Lung (tissue), 12 donors: ENCODE measurements around the gene DNAH14. TPM values are rescaled to one million over a fixed set of nuclear protein-coding genes. Genes with fewer than 3 reads are reported as not detected.

Experiments
- ATAC-seq: fragments of 200-7000 bp; cut with Tn5 transposase; one replicate; pipeline ENCODE4 v1.9.1; 2020; ENCODE audit warnings: moderate number of reproducible peaks; ENCODE audit not compliant: insufficient read depth, low FRiP score
- DNase-seq, 3 donors: peaks; one replicate each; pipeline ENCODE4 v3.0.0-alpha.2; 2013 to 2017
- H3K27ac ChIP-seq, 2 donors: one replicate each; pipeline ENCODE4 v1.5.1; 2013; ENCODE audit warnings: mild to moderate bottlenecking in 2 of 2, moderate library complexity in 2 of 2, control low read depth in 1 of 2, inconsistent platforms in 1 of 2, low read depth in 1 of 2, low read length in 1 of 2
- H3K27me3 ChIP-seq, 3 donors: one replicate each; pipeline ENCODE4 v1.5.1; 2013; ENCODE audit warnings: low read length in 2 of 3; ENCODE audit not compliant: control insufficient read depth in 3 of 3, insufficient read depth in 3 of 3
- H3K36me3 ChIP-seq, 4 donors: one replicate each; pipeline ENCODE4 v1.5.1; 2013; ENCODE audit warnings: low read length in 4 of 4, mild to moderate bottlenecking in 1 of 4, moderate library complexity in 1 of 4; ENCODE audit not compliant: control insufficient read depth in 4 of 4, insufficient read depth in 4 of 4
- H3K4me1 ChIP-seq, 5 donors: one replicate each; pipeline ENCODE4 v1.5.1; 2013; ENCODE audit warnings: low read length in 5 of 5, mild to moderate bottlenecking in 2 of 5, moderate library complexity in 1 of 5; ENCODE audit not compliant: control insufficient read depth in 5 of 5, insufficient read depth in 5 of 5
- H3K4me3 ChIP-seq: one replicate; pipeline ENCODE4 v1.5.1; 2013; ENCODE audit warnings: mild to moderate bottlenecking, control low read depth, moderate library complexity
- H3K9ac ChIP-seq, 2 donors: one replicate each; pipeline ENCODE4 v1.5.1; 2013; ENCODE audit warnings: low read length in 2 of 2, control low read depth in 1 of 2; ENCODE audit not compliant: insufficient read depth in 1 of 2
- H3K9me3 ChIP-seq, 4 donors: one replicate each; pipeline ENCODE4 v1.5.1; 2013; ENCODE audit warnings: low read length in 3 of 4, mild to moderate bottlenecking in 1 of 4, moderate library complexity in 1 of 4; ENCODE audit not compliant: control insufficient read depth in 4 of 4, insufficient read depth in 3 of 4
- CTCF ChIP-seq: IDR thresholded peaks from 2 replicates; pipeline ENCODE4 v1.5.1; 2012; ENCODE audit warnings: mild to moderate bottlenecking; ENCODE audit errors: control extremely low read depth, extremely low read depth
- WGBS, 2 donors: extraction: QIAGEN DNeasy Blood & Tissue Kit; methylation state at CpG; one replicate each; pipeline ENCODE4 v1.1.7; 2013; 5-methylcytosine and 5-hydroxymethylcytosine counted together
- polyA plus RNA-seq, 2 donors: library from polyadenylated mRNA; stranded (reverse); fragments of 200-250 nt; gene quantifications; one replicate each; pipeline ENCODE4 v1.2.1, GENCODE V29; 2013
- total RNA-seq, 2 donors: library from RNA; depleted of rRNA in 1 of 2; stranded (reverse); fragments of >200 nt in 1 of 2; gene quantifications; one replicate each; pipeline ENCODE4 v1.2.1, GENCODE V29; 2014 to 2021
- donor health status: control.
- donor health status: control.
- donor health status: Bipolar disorder and iron deficiency.
- donor health status: healthy.
- donor health status: DM: yes; HTN: yes; CAD: no.

Gene DNAH14
- total and polyA plus RNA-seq, 4 donors: 3.0 to 61.3 (median 7.9) TPM

- no peak for TF ChIP-seq CTCF
- ATAC-seq: no peak
- H3K4me3 ChIP-seq: no peak overlapping the region
- no peaks in the 10 kb centered on the region for H3K4me1 ChIP-seq
- no peak overlapping the region for H3K9ac ChIP-seq
- H3K36me3 ChIP-seq: no peaks in the 10 kb centered on the region
- no peak for DNase-seq
- H3K27me3 ChIP-seq: no peaks in the 10 kb centered on the region
- H3K9me3 ChIP-seq: peaks cover 0 to 3% (median 0%) of the 10 kb centered on the region in 4 donors
- no peak overlapping the region for H3K27ac ChIP-seq
These were observed 329.3 kb downstream of the DNAH14 start for GRCh38 chr1:225258811-225259210.

GRCh38 chr1:225259542-225259941, 330.1 kb downstream of the DNAH14 start:
- Histone ChIP-seq H3K9me3 (peaks cover 0 to 3% (median 0%) of the 10 kb centered on the region in 4 donors), H3K27me3 (no peaks in the 10 kb centered on the region), H3K4me3 (no peak overlapping the region), H3K27ac (no peak overlapping the region), H3K4me1 (no peaks in the 10 kb centered on the region), H3K9ac (no peak overlapping the region), H3K36me3 (no peaks in the 10 kb centered on the region)
- TF ChIP-seq CTCF: no peak
- 81 to 84% methylated on average over 1 of the region's 1 CpG for WGBS, 2 donors
- no peak for ATAC-seq
- DNase-seq: no peak

- DNase-seq: no peak
These were observed 330.8 kb downstream of the DNAH14 start for GRCh38 chr1:225260319-225260718.

More at GRCh38 chr1:225260319-225260718, 330.8 kb downstream of the DNAH14 start:
- Histone ChIP-seq H3K27ac (no peak overlapping the region), H3K4me3 (no peak overlapping the region), H3K4me1 (no peaks in the 10 kb centered on the region), H3K9ac (no peak overlapping the region), H3K9me3 (peaks cover 0 to 3% (median 0%) of the 10 kb centered on the region in 4 donors), H3K27me3 (no peaks in the 10 kb centered on the region), H3K36me3 (no peaks in the 10 kb centered on the region)
- no peak for TF ChIP-seq CTCF
- ATAC-seq: no peak
- 76 to 83% methylated on average over 1 of the region's 1 CpG for WGBS, 2 donors
